Liver (tissue), 9 donors: Measurements from ENCODE around the gene PKD2. TPM values are rescaled to one million over a fixed set of nuclear protein-coding genes. Genes with fewer than 3 reads are reported as not detected.

ENCODE experiments used
- DNase-seq: peaks from one replicate; pipeline ENCODE4 v3.0.0-alpha.2; 2017; ENCODE audit warnings: low spot score
- H3K27ac ChIP-seq, 2 donors: one replicate each; pipeline ENCODE4 v1.7.0; 2013; ENCODE audit warnings: inconsistent platforms in 2 of 2, low read length in 2 of 2, control low read depth in 1 of 2, low read depth in 1 of 2, mild to moderate bottlenecking in 1 of 2
- H3K27me3 ChIP-seq, 4 donors: one replicate each; pipeline versions ENCODE4 v1.6.1 to v1.7.0; 2013; ENCODE audit warnings: low read length in 3 of 4, inconsistent platforms in 1 of 4, mild to moderate bottlenecking in 1 of 4, moderate library complexity in 1 of 4; ENCODE audit not compliant: control insufficient read depth in 4 of 4, insufficient read depth in 4 of 4
- H3K36me3 ChIP-seq, 4 donors: one replicate each; pipeline versions ENCODE4 v1.6.1 to v1.7.0; 2013; ENCODE audit warnings: low read length in 3 of 4, mild to moderate bottlenecking in 3 of 4, low read depth in 1 of 4, moderate library complexity in 1 of 4; ENCODE audit not compliant: control insufficient read depth in 4 of 4, insufficient read depth in 3 of 4
- H3K4me1 ChIP-seq, 4 donors: one replicate each; pipeline versions ENCODE4 v1.6.1 to v1.7.0; 2013; ENCODE audit warnings: low read length in 3 of 4, mild to moderate bottlenecking in 3 of 4, moderate library complexity in 1 of 4; ENCODE audit not compliant: control insufficient read depth in 4 of 4, insufficient read depth in 4 of 4
- H3K4me3 ChIP-seq, 3 donors: one replicate each; pipeline versions ENCODE4 v1.6.1 to v1.7.0; 2013; ENCODE audit warnings: low read length in 3 of 3, control low read depth in 1 of 3, low read depth in 1 of 3, mild to moderate bottlenecking in 1 of 3
- H3K9ac ChIP-seq, 2 donors: one replicate each; pipeline ENCODE4 v1.7.0; 2013; ENCODE audit warnings: low read length in 2 of 2, mild to moderate bottlenecking in 2 of 2, moderate library complexity in 2 of 2, control low read depth in 1 of 2, low read depth in 1 of 2
- H3K9me3 ChIP-seq, 4 donors: one replicate each; pipeline versions ENCODE4 v1.6.1 to v1.7.0; 2013; ENCODE audit warnings: low read length in 3 of 4; ENCODE audit not compliant: control insufficient read depth in 4 of 4
- ATF3 ChIP-seq: IDR thresholded peaks from 2 replicates; pipeline ENCODE4 v1.6.1; 2016; ENCODE audit warnings: antibody characterized with exemption
- EGR1 ChIP-seq, 2 donors: IDR thresholded peaks; 2 replicates each; pipeline ENCODE4 v1.6.1; 2016 to 2018; ENCODE audit warnings: antibody characterized with exemption in 2 of 2, low read depth in 2 of 2
- FOXA1 ChIP-seq: IDR thresholded peaks from 2 replicates; pipeline ENCODE4 v1.6.1; 2016; ENCODE audit warnings: antibody characterized with exemption
- HNF4G ChIP-seq: IDR thresholded peaks from 2 replicates; pipeline ENCODE4 v1.6.1; 2016; ENCODE audit warnings: antibody characterized with exemption
- MAX ChIP-seq: IDR thresholded peaks from 2 replicates; pipeline ENCODE4 v1.6.1; 2016; ENCODE audit warnings: antibody characterized with exemption
- REST ChIP-seq: IDR thresholded peaks from 2 replicates; pipeline ENCODE4 v1.6.1; 2016; ENCODE audit warnings: antibody characterized with exemption, mild to moderate bottlenecking
- RXRA ChIP-seq, 2 donors: IDR thresholded peaks; 2 replicates each; pipeline ENCODE4 v1.6.1; 2017 to 2018; ENCODE audit warnings: antibody characterized with exemption in 2 of 2, mild to moderate bottlenecking in 1 of 2
- SP1 ChIP-seq: IDR thresholded peaks from 2 replicates; pipeline ENCODE4 v1.6.1; 2018; ENCODE audit warnings: antibody characterized with exemption, mild to moderate bottlenecking
- YY1 ChIP-seq: IDR thresholded peaks from 2 replicates; pipeline ENCODE4 v1.6.1; 2016; ENCODE audit warnings: antibody characterized with exemption, mild to moderate bottlenecking
- ZBTB33 ChIP-seq: IDR thresholded peaks from 2 replicates; pipeline ENCODE4 v1.6.1; 2016; ENCODE audit warnings: antibody characterized with exemption
- WGBS: extraction: QIAGEN DNeasy Blood & Tissue Kit; methylation state at CpG from one replicate; pipeline ENCODE4 v1.1.7; 2013; 5-methylcytosine and 5-hydroxymethylcytosine counted together
- polyA plus RNA-seq, 2 donors: library from polyadenylated mRNA; stranded (reverse) in 1 of 2; unstranded in 1 of 2; fragments of 200-250 nt in 1 of 2; fragments of >200 nt in 1 of 2; fragmentation: Nextera tagmentation in 1 of 2; extraction: Ambion mirVana in 1 of 2; gene quantifications; one replicate each; pipeline versions ENCODE4 v1.2.1 to v1.2.3, GENCODE V29; 2013 to 2015
- total RNA-seq, 2 donors: library from RNA; depleted of rRNA; stranded (reverse); fragments of >200 nt; gene quantifications; one replicate each; pipeline ENCODE4 v1.2.3, GENCODE V29; 2014
- donor health status: healthy.
- donor health status: healthy.
- donor health status: healthy.
- donor health status: healthy.
- donor health status: healthy.

Gene PKD2
- total and polyA plus RNA-seq, 4 donors, result 1.5 to 11.4 (median 7.1) TPM

- no peak for TF ChIP-seq REST
- TF ChIP-seq FOXA1, result no peak
- TF ChIP-seq EGR1 (IDR thresholded peaks at IDR 0.05; ENCODE audit: low read depth in 2 of 2), result no peak
These were observed 62.6 kb downstream of the PKD2 start (continued) for GRCh38 chr4:88070031-88070430.

GRCh38 chr4:88075336-88075735 is 67.9 kb downstream of the PKD2 start:
- WGBS, result 97% methylated on average over 9 of the region's 9 CpGs
- peaks cover 0 to 25% (median 18%) of the 10 kb centered on the region in 4 donors for H3K36me3 ChIP-seq

GRCh38 chr4:88077911-88078524 is 70.6 kb downstream of the PKD2 start:
- Histone ChIP-seq H3K36me3 (peaks cover 0 to 19% (median 13%) of the 10 kb centered on the region in 4 donors), H3K27me3 (no peaks in the 10 kb centered on the region), H3K4me1 (peaks cover 10 to 36% (median 15%) of the 10 kb centered on the region in 4 donors), H3K27ac (no peak overlapping the region), H3K9me3 (no peaks in the 10 kb centered on the region), H3K4me3 (no peak overlapping the region), H3K9ac (no peak overlapping the region)
- TF ChIP-seq RXRA (IDR thresholded peaks at IDR 0.05) (no peak), REST (no peak), ATF3 (no peak), EGR1 (IDR thresholded peaks at IDR 0.05; ENCODE audit: low read depth in 2 of 2) (no peak), YY1 (no peak), HNF4G (no peak), ZBTB33 (no peak)
- 69% methylated on average over 7 of the region's 7 CpGs for WGBS
- no peak for DNase-seq

More at GRCh38 chr4:88075336-88075735, 67.9 kb downstream of the PKD2 start:
- Histone ChIP-seq H3K4me1 (peaks cover 4 to 18% (median 5%) of the 10 kb centered on the region in 4 donors), H3K9me3 (peaks cover 0 to 3% (median 0%) of the 10 kb centered on the region in 4 donors), H3K27ac (no peak overlapping the region), H3K4me3 (no peak overlapping the region), H3K9ac (no peak overlapping the region), H3K27me3 (no peaks in the 10 kb centered on the region)
- DNase-seq, result no peak
- no peak for TF ChIP-seq SP1
- TF ChIP-seq MAX, result no peak
